NCI-H187 treated with DMSO at 0.1 percent for 48 hours (cell line): ENCODE data around the gene POC1A.
"Not testable (repeated sequence)": the region's sequence is repeated elsewhere in the genome, so short reads cannot be mapped to it uniquely, and the experiment has no call there.

ENCODE experiments used
- DNase-seq: peaks from one replicate; lab custom pipeline; 2025; lab: John Stamatoyannopoulos, UW

Gene POC1A

GRCh38 chr3:52046902-52047239 is 107.4 kb downstream of the POC1A start:
- DNase-seq, result no peak

- no peak for DNase-seq
Measured at GRCh38 chr3:52046186-52046901, 107.9 kb downstream of the POC1A start.

GRCh38 chr3:52044869-52045619 is 109.2 kb downstream of the POC1A start:
- DNase-seq, result no peak

GRCh38 chr3:52043750-52044149 is 110.5 kb downstream of the POC1A start:
- no peak for DNase-seq

- DNase-seq, result not testable (repeated sequence)
Measured at GRCh38 chr3:52043039-52043438, 111.2 kb downstream of the POC1A start.

GRCh38 chr3:52041118-52041731 is 113.0 kb downstream of the POC1A start:
- DNase-seq, result no peak

GRCh38 chr3:52040600-52040999 is 113.6 kb downstream of the POC1A start:
- DNase-seq, result no peak

- DNase-seq, result no peak
Measured at GRCh38 chr3:52039846-52040245, 114.4 kb downstream of the POC1A start.

- no peak for DNase-seq
Measured at GRCh38 chr3:52039426-52039825, 114.8 kb downstream of the POC1A start.

- DNase-seq, result no peak
Measured at GRCh38 chr3:52038227-52038626, 116.0 kb downstream of the POC1A start.

GRCh38 chr3:52037291-52037690 is 116.9 kb downstream of the POC1A start:
- no peak for DNase-seq

GRCh38 chr3:52036829-52037228 is 117.4 kb downstream of the POC1A start:
- no peak for DNase-seq

GRCh38 chr3:52036222-52036694 is 118.0 kb downstream of the POC1A start:
- no peak for DNase-seq

GRCh38 chr3:52034651-52035050 is 119.6 kb downstream of the POC1A start:
- no peak for DNase-seq

GRCh38 chr3:52034212-52034611 is 120.0 kb downstream of the POC1A start:
- no peak for DNase-seq

GRCh38 chr3:52033748-52034147 is 120.5 kb downstream of the POC1A start:
- not testable (repeated sequence) for DNase-seq

- no peak for DNase-seq
Measured at GRCh38 chr3:52032702-52033408, 121.4 kb downstream of the POC1A start.

- no peak for DNase-seq
Measured at GRCh38 chr3:52031896-52032295, 122.3 kb downstream of the POC1A start.

GRCh38 chr3:52030714-52031310 is 123.4 kb downstream of the POC1A start:
- DNase-seq, result no peak

- no peak for DNase-seq
Measured at GRCh38 chr3:52029535-52029934, 124.7 kb downstream of the POC1A start.

- no peak for DNase-seq
Measured at GRCh38 chr3:52029053-52029452, 125.2 kb downstream of the POC1A start.

- DNase-seq, result no peak
Measured at GRCh38 chr3:52028572-52028971, 125.7 kb downstream of the POC1A start.
